Esophagus squamous epithelium (tissue), 4 donors: ENCODE measurements around the gene ZNF275.

ENCODE experiments used
- POLR2A ChIP-seq, 4 donors: fragments of 450-650 bp; IDR thresholded peaks; one replicate each; pipeline ENCODE4 v1.6.1; 2017; ENCODE audit warnings: antibody characterized with exemption in 4 of 4, mild to moderate bottlenecking in 4 of 4, moderate library complexity in 3 of 4
- TF ChIP-seq, protein P1 (sequence below), 6 experiments: fragments of 450-650 bp in 4 of 6; fragments of 200-600 bp in 2 of 6; sonication (generic) in 2 of 6; IDR thresholded peaks; one replicate each; pipeline ENCODE4 v1.5.1; 2016 to 2019; ENCODE audit warnings: antibody characterized with exemption in 6 of 6, mild to moderate bottlenecking in 4 of 6, moderate library complexity in 4 of 6

DNA sequence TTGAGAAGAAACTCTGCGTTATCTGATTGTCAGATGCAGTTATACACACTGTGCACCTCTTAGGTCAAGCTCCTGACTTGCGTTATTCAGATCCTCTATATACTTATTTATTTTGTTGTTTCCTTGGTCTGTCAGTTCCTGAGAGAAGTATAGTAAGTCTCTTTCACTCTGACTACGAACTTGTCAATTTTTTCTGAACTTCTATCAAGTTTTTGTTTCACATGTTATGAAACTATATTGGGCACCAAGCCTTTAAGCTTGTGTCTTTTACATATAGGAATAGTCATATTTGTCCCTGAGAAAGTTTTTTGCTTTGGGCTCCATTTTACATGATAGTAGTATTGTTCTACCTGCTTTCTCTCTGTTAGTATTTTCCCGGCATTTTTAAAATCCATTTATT is 31.7 kb downstream of the ZNF275 start:
- TF ChIP-seq, protein P1, sequence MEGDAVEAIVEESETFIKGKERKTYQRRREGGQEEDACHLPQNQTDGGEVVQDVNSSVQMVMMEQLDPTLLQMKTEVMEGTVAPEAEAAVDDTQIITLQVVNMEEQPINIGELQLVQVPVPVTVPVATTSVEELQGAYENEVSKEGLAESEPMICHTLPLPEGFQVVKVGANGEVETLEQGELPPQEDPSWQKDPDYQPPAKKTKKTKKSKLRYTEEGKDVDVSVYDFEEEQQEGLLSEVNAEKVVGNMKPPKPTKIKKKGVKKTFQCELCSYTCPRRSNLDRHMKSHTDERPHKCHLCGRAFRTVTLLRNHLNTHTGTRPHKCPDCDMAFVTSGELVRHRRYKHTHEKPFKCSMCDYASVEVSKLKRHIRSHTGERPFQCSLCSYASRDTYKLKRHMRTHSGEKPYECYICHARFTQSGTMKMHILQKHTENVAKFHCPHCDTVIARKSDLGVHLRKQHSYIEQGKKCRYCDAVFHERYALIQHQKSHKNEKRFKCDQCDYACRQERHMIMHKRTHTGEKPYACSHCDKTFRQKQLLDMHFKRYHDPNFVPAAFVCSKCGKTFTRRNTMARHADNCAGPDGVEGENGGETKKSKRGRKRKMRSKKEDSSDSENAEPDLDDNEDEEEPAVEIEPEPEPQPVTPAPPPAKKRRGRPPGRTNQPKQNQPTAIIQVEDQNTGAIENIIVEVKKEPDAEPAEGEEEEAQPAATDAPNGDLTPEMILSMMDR (IDR thresholded peaks at IDR 0.05), result no peak
- no peak for TF ChIP-seq POLR2A (IDR thresholded peaks at IDR 0.05)
